GM12874 (cell line): ENCODE measurements around the gene JSRP1.
A peak's percentile ranks its signal among the peaks of the same experiment; 100 is the strongest.

Experiments used
- TF ChIP-seq, protein P1 (sequence below): IDR thresholded peaks from 2 replicates; pipeline ENCODE4 v1.5.1; 2011; ENCODE audit warnings: low read depth, mild to moderate bottlenecking, control low read depth, low read length, moderate library complexity; ENCODE audit not compliant: insufficient read depth

JSRP1 gene

DNA sequence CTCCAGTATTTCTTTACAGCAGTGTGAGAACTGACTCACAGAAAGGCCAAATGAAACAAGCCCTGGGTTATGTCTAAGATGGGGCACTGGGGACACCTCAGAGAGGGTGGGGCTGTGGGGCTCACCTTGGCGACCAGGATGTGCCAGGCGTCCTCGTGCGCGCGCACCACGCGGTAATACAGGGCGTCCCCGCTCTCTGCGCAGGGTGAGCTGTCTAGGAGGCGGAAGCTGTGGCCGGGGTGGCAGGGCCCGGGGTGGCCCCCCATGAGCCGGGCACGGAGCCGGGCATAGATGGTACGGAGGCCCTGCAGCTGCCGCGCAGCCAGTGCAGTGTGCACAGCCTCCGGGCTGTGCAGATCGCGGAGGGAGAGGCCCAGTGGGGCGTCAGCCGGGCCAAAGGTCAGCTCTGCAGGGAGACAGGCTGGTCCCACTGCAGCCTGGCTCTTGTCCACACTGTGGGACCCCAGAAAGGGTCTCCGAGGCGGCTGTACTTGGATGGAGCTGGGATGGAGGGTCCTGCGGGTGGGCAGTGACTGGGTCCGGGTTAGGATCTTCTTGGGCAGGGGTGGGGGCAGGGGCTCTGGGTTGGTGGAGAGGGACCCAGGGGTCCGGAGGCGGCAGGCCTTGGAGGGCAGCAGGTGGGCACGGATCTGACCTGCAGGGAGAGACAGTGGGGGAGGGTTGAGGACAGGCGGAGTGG lies 22.4 kb upstream of the JSRP1 start:
- TF ChIP-seq, protein P1, sequence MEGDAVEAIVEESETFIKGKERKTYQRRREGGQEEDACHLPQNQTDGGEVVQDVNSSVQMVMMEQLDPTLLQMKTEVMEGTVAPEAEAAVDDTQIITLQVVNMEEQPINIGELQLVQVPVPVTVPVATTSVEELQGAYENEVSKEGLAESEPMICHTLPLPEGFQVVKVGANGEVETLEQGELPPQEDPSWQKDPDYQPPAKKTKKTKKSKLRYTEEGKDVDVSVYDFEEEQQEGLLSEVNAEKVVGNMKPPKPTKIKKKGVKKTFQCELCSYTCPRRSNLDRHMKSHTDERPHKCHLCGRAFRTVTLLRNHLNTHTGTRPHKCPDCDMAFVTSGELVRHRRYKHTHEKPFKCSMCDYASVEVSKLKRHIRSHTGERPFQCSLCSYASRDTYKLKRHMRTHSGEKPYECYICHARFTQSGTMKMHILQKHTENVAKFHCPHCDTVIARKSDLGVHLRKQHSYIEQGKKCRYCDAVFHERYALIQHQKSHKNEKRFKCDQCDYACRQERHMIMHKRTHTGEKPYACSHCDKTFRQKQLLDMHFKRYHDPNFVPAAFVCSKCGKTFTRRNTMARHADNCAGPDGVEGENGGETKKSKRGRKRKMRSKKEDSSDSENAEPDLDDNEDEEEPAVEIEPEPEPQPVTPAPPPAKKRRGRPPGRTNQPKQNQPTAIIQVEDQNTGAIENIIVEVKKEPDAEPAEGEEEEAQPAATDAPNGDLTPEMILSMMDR, result no peak

DNA sequence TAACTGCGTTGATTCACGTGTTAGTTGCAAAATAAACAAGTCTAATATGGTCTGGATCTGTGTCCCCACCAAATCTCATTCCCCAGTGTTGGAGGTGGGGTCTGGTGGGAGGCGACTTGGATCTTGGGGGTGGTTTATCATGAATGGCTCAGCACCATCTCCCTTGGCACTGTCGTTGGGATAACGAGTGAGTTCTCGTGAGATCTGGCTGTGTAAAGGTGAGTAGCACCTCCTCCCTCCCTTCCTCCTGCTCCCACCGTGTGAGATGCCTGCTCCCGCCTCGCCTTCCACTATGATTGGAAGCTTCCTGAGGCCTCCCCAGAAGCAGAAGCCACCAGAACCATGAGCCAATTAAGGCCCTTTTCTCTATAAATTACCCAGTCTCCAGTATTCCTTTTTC lies 20.9 kb upstream of the JSRP1 start:
- TF ChIP-seq, protein P1, result no peak

DNA sequence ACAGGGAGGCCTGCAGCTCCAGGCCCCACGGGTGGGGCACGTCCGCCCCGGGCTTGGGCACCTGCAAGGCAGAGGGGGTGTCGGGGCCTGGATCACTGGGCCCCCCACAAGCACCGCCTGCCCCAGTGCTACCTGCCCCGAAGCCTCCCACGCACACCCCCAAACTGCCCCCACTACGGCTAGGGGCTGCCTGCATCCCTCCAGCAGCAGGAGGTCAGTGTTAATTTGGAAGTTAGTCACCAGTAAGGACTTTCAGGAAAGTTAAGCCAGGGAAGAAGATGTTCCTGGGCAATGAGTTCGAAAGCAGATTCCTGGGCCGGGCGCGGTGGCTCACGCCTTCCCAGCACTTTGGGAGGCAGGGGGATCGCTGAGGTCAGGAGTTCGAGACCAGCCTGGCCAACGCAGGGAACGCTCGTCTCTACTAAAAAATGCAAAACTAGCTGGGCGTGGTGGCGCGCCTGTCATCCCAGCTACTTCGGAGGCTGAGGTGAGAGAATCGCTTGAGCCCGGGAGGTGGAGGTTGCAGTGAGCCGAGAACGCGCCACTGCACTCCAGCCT lies 20.3 kb upstream of the JSRP1 start:
- TF ChIP-seq, protein P1, result no peak

DNA sequence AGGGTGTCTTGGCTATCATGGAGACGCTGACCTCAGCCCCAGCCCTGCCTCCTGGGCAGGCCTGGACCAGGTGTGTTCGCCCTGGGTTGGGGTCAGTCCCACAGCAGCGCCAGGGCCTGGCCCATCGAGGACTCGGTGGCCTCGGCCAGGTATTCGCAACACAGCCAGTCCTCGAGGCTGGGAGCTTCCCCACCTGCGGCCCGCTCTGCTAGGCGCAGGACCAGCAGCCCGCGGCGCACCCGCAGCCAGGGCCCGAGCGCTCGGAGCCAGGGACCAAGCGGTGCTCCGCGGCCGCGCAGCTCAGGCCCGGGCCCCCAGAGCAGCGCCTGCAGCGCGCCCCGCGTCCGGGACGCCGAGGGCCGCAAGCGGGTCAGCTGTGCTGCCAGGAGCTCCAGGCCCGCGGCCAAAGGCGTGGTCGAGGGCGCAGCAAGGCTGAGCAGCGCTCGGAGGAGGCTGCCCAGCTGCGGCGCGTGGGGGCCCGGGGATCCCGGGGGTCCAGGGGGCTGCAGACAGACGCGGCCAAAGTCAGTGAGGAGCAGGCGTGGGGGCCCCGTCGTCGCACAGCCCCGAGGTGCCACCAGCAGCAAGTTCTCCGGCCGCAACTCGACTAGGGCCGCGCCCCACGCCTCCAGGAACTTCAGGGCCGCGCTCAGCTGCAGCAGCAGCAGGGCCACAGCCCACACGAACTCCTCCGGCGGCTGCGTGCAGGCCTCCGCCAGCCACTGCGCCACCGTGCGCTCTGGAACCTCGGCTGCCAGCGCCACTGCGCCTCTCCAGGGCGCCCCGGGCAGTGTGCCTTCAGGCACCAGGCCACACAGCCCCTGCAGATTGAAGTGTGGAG lies 19.6 kb upstream of the JSRP1 start:
- TF ChIP-seq, protein P1, result no peak

DNA sequence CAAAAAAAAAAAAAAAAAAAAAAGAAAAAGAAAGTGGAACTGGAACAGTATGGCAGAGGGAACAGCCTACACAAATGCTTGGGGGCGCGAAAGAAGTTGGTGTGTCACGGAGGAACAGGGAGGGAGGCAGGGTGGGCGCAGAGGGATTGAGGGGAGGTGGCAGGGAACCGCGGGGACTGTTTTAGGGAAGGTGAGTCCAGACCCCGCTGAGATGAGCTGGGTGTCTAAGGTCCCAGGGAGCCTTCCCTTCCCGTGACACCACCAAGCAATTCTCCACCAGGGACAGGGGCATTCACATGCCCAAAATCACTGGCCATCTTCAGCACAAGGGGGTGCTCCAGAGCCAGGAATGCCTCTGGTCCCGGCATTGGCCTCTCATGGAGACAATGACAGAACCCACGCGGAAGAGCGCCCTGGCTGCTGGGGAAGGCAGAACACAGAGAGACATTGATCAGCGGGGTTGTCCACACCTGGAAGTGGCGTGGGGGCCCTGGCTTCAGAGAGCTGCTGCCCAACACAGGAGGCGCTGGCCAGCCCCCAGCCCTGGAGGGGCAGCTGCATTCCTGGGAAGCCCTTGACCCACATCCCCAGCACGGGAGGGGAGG lies 18.8 kb upstream of the JSRP1 start:
- TF ChIP-seq, protein P1, result peak; percentile 55

DNA sequence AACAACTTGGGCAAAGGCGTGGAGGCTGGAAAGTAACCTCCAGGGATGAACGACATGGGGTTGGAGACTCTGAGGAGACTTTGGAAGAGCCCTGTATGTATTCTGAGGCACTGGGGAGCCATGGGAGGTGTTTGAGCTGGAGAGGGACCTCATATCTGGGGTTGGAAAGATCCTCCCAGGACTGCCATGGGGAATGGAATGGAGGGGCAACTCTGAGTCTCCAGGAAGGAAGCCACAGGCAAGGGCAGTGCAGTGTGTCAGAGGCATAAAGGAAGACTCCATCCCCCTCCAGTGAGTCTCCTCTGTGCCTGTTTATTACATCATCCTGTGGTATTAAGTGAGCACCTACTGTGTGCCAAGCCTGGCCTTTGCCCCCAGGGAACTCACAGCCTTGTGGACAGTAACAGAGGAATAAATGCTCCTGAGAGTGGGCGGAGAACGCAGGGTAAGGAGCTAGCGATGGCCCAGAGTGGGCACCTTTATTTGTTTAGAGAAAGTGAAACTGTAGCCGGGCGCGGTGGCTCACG lies 18.0 kb upstream of the JSRP1 start:
- TF ChIP-seq, protein P1, result no peak
